ACC112 (cell line): Measurements from ENCODE around the gene YBX1.
"Not testable (repeated sequence)": the region's sequence is repeated elsewhere in the genome, so short reads cannot be mapped to it uniquely, and the experiment has no call there.

Experiments
- H2AFZ ChIP-seq: fragments of 200-600 bp; sonication (generic); one replicate; pipeline ENCODE4 v1.6.0; 2017; ENCODE audit warnings: antibody characterized with exemption, low read length; ENCODE audit not compliant: unreplicated experiment
- H3K27ac ChIP-seq: fragments of 200-600 bp; sonication (generic); 2 replicates; pipeline ENCODE4 v1.5.1; 2014; ENCODE audit warnings: low read depth, mild to moderate bottlenecking, antibody characterized with exemption, low read length, moderate library complexity
- H3K27me3 ChIP-seq: fragments of 200-600 bp; sonication (generic); 2 replicates; pipeline ENCODE4 v1.6.1; 2014; ENCODE audit warnings: mild to moderate bottlenecking, antibody characterized with exemption, low read length, moderate library complexity, mixed read lengths; ENCODE audit not compliant: insufficient read depth
- H3K36me3 ChIP-seq: fragments of 200-600 bp; sonication (generic); 2 replicates; pipeline ENCODE4 v1.6.1; 2016; ENCODE audit warnings: mild to moderate bottlenecking, antibody characterized with exemption, low read length, moderate library complexity, mixed read lengths; ENCODE audit not compliant: insufficient read depth
- H3K4me1 ChIP-seq: fragments of 200-600 bp; sonication (generic); one replicate; pipeline ENCODE4 v1.6.1; 2016; ENCODE audit warnings: low read length, mixed read lengths; ENCODE audit not compliant: insufficient read depth, unreplicated experiment, control insufficient read depth
- H3K4me3 ChIP-seq: fragments of 200-600 bp; sonication (generic); 2 replicates; pipeline ENCODE4 v1.5.1; 2014; ENCODE audit warnings: mild to moderate bottlenecking, low read depth, low read length
- H3K79me2 ChIP-seq: fragments of 200-600 bp; sonication (generic); one replicate; pipeline ENCODE4 v1.6.0; 2016; ENCODE audit warnings: low read length; ENCODE audit not compliant: control insufficient read depth, unreplicated experiment, insufficient read depth

Gene YBX1

DNA sequence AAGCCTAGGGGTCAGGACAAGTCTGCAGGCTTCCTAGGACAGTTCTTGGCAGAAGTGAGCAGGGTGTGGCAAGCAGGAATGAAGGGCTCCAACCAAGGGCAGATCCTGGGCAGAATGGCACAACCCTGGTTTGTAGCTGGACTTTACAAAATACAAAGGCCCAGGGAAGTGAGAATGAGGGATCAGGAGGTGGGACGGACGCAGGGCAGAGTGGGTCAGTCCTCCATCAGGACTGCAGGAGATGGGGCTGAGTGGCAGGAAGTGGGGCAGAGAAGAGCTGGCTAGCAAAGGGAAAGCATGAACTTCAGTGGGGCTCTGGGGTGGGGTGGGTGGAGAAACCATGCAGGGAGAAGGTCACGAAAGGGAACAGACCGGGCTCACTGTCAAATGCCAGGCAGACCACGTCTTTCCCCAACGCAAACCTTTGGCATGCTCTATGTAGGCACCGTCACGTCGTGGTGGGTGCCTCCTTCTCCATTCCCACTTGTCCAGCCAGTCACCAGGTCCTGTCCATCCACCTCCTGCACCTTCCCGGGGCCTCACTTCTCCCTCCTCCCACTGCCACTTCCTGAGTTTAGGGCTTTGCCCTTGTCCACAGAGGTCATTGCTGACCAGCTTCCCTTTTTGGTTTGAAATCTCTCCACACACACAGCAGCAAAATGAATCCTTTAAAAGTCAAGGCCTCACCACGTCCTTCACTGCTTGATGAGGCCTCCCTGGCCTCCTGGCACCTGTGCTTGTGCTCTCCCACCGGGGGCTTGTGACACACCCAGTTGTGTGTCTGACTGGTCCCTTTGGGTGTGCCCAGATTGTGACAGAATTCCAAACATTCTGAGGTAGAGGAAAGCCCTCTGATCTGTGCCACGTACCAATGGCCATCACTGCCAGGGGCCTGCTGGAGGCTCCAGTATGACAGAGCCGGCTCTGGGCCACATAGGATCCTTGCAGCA, 66.5 kb downstream of the YBX1 start:
- peaks cover 9% of the 10 kb centered on the region for H3K4me1 ChIP-seq
- no peak overlapping the region for H3K4me3 ChIP-seq
- H3K36me3 ChIP-seq, result peaks cover 13% of the 10 kb centered on the region
- H2AFZ ChIP-seq, result no peak overlapping the region
- no peaks in the 10 kb centered on the region for H3K79me2 ChIP-seq
- H3K27ac ChIP-seq, result no peak overlapping the region
- H3K27me3 ChIP-seq, result no peaks in the 10 kb centered on the region

DNA sequence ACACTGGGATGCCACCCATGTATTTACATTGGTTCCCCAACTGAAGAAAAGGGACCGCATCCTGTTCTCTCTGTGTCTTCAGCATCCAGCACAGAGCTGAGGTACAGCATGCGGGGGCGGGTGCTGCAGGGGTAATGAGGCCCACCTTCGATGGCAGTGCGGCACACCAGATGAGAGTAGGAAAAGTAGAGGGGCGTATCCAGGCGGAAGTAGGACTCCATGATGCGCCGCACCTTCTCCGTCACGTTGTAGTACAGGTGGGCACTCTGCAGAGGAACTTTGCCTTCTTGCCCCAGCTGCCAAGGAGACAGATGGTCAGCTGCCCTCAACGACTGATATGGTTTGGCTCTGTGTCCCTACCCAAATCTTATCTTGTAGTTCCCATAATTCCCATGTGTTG, 67.8 kb downstream of the YBX1 start:
- peaks cover 16% of the 10 kb centered on the region for H3K36me3 ChIP-seq
- H3K79me2 ChIP-seq, result no peaks in the 10 kb centered on the region
- H3K27me3 ChIP-seq, result no peaks in the 10 kb centered on the region
- no peak overlapping the region for H3K4me3 ChIP-seq
- no peak overlapping the region for H2AFZ ChIP-seq
- H3K27ac ChIP-seq, result no peak overlapping the region
- peaks cover 9% of the 10 kb centered on the region for H3K4me1 ChIP-seq

DNA sequence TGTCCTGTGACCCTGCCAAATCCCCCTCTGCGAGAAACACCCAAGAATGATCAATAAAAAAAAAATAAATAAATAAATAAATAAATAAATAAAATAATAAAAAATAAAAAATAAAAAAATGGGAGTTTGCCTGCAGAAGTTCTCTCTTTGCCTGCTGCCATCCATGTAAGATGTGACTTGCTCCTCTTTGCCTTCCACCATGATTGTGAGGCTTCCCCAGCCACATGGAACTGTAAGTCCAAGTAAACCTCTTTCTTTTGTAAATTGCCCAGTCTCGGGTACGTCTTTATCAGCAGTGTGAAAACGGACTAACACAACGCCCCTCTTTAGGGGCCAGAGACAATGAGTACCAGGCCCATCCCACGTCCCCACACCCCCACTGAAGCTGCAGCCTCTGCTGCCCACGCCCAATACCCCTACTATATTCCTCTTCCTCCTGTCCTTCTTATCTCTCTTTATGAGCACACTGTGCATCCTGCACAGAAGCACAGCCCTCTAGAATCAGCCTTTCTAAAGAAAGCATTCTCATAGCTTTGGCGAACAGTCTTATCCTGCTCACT, 69.4 kb downstream of the YBX1 start:
- H3K79me2 ChIP-seq, H3K27me3 ChIP-seq, H3K4me3 ChIP-seq, H3K4me1 ChIP-seq, H3K27ac ChIP-seq, H2AFZ ChIP-seq: not testable (repeated sequence)
- H3K36me3 ChIP-seq, result peaks cover 18% of the 10 kb centered on the region

DNA sequence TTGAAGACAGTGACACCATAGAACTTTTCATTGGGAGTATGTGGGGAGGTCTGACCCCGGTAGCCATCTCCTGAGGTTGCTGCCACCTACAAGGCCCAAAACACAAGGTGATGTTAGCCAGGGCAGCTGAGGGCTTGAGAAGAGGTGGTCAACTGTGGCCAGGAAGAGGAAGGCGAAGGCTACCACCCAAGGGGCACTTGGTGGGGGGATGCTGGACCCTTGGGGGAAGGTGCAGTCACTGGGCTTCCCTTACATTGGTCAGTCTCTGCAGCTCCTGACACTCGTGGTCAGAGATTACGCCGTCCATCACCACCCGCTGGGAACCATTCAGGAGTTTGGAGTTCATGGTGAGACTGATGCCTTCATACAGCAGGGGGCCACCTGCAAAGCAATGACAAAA, 70.1 kb downstream of the YBX1 start:
- peaks cover 9% of the 10 kb centered on the region for H3K4me1 ChIP-seq
- no peak overlapping the region for H2AFZ ChIP-seq
- H3K27me3 ChIP-seq, result no peaks in the 10 kb centered on the region
- H3K27ac ChIP-seq, result peak overlapping the region; percentile 73; the same call in 1 of the 2 replicates
- H3K36me3 ChIP-seq, result peaks cover 20% of the 10 kb centered on the region
- no peaks in the 10 kb centered on the region for H3K79me2 ChIP-seq
- H3K4me3 ChIP-seq, result no peak overlapping the region

DNA sequence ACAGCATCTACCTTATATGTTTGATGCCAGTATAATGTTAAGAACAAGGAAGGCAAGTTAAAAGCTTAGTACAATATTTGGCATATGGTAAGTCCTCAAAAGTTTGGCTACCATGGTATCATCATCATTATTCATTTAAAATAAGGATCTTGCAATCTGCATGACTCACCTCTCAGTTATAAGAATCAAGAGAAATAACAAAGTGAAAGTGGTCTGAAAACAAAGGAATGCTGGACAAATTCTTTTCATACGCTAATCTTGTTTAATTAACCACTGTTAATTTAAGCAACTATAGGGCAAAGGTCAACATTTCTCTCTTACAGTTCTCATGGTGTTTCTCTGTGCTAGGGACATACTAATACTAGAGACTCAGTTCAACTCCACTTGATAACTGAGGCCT, 70.9 kb downstream of the YBX1 start:
- H3K4me3 ChIP-seq, result peak overlapping the region; percentile 55; the same call in 1 of the 2 replicates
- no peaks in the 10 kb centered on the region for H3K27me3 ChIP-seq
- peak overlapping the region; percentile 73 for H3K27ac ChIP-seq
- no peaks in the 10 kb centered on the region for H3K79me2 ChIP-seq
- H3K4me1 ChIP-seq, result peaks cover 9% of the 10 kb centered on the region
- H3K36me3 ChIP-seq, result peaks cover 20% of the 10 kb centered on the region
- peak overlapping the region; percentile 64 for H2AFZ ChIP-seq
